Subcutaneous adipose tissue (tissue), 4 donors: ENCODE results near the gene IFT43. TPM values are rescaled to one million over a fixed set of nuclear protein-coding genes. Genes with fewer than 3 reads are reported as not detected.

Source experiments
- total RNA-seq, 4 donors: library from RNA; depleted of rRNA; stranded (reverse); fragments of >200 nt; gene quantifications; one replicate each; pipeline ENCODE4 v1.1.0, GENCODE V29; 2016
- TF ChIP-seq, protein P1 (sequence below): fragments of 450-650 bp; IDR thresholded peaks from one replicate; pipeline ENCODE4 v1.5.1; 2016; ENCODE audit warnings: low read depth, mild to moderate bottlenecking, control low read depth, antibody characterized with exemption, moderate library complexity

IFT43 gene
- total RNA-seq, 4 donors from 2014 or later, result 25.3 to 38.2 (median 28.9) TPM

DNA sequence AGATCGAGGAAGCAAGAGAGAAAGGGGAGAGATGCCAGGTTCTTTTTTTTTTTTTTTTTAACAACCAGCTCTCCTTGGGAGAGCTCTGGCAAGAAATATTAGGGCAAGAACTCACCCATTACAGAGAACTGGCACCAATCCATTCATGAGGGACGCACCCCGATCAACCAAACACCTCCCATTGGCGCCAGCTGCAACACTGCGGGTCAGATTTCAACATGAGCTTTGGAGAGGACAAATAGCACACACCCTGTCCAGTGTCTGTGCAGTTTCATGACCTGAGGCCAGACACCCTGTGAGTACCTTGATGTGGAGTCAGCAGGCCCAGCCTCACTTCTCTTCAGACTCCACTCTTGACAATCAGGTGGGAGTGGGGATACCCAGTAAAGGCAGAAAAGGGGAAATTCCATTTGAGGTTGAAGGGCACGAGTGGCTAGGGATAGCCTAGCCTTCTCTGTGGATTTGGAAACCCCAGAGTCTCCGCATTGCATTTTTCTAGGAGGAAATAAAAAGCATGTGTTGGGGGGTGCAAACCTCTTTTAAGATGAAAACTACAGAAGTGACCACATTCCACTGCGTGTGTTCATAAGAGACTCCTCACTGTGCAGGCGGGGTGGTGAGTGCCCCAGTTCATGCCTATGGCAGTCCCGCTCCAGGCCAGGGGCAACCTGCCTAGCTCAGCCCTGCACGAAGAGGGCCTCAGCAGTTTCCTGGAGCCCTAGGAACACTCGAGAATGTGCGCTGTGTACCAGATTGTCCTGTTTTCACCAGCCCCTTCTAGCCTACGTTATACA is 123.7 kb downstream of the IFT43 start:
- TF ChIP-seq, protein P1, sequence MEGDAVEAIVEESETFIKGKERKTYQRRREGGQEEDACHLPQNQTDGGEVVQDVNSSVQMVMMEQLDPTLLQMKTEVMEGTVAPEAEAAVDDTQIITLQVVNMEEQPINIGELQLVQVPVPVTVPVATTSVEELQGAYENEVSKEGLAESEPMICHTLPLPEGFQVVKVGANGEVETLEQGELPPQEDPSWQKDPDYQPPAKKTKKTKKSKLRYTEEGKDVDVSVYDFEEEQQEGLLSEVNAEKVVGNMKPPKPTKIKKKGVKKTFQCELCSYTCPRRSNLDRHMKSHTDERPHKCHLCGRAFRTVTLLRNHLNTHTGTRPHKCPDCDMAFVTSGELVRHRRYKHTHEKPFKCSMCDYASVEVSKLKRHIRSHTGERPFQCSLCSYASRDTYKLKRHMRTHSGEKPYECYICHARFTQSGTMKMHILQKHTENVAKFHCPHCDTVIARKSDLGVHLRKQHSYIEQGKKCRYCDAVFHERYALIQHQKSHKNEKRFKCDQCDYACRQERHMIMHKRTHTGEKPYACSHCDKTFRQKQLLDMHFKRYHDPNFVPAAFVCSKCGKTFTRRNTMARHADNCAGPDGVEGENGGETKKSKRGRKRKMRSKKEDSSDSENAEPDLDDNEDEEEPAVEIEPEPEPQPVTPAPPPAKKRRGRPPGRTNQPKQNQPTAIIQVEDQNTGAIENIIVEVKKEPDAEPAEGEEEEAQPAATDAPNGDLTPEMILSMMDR, result no peak

DNA sequence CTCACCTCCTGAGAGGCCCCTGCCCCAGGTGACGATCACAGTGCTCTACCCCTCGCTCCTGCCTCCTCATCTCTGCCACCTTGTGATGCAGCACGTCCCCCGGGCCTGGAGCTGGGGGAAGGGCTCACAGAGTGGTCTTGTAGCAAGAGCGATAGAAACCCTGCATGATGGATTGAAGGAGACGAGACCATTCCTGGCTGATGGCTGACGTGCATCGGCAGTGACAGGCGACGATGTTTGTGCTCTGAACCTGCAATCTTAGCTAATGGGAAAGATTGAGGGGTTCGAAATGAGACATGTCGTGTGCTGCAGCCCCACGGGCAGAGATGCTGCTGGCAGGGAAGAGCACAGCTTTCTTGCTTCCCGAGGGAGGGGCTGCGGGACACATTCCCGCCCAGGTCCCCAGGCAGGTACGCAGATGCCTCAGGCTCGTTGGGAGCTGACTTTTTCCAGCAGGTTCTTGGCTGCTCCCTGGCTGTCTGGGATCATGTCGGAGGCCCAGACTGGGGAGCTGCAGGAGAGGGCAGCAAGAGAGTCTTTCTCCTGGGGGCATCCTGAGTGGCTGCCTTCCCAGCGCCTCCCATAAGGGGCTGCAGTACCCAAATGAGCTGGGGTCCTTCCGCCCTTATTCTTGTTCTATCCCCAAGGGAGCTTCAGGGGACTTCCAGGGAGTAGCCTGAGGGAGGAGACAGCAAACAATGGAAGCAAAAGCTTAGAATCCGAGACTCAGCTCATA is 127.5 kb downstream of the IFT43 start:
- TF ChIP-seq, protein P1, result no peak

DNA sequence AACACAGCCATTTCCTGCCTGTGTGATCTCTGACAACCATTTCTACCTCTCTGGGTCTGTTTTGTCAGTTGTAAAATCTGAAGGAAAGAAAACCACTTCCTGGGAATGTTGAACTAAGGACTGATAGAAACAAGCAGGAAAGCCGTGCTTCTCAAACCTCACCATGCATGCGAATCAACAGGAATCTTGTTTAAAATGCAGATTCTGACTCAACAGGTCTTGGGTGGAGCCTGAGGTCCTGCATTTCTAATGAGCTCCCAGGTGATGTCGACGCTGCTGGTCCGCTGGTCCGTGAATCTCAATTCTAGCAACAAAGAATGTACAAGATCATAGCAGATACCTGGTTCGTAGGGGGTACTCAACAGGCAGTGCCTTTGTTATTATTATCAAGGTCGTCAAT is 128.1 kb downstream of the IFT43 start:
- TF ChIP-seq, protein P1, result no peak

DNA sequence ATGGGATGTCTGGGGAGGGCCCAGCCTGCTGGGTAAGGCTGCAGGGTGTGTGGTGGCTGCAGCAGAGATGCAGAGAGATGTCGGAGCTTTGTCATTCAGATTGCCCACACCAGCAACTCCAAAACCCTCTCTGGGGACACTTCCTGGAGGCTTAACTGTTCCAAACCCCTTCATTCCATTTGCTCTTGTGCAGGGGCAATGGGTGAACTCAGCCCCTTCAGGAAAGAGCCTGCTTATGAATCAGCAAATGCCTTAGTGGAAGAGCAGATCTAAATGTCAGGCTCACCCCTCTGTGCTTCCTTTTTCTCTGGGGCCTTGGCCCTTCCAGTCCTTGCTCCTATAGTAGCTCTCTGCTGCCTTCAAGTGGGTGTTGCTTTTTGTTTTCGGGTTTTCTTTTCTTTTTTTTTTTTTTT is 129.5 kb downstream of the IFT43 start:
- TF ChIP-seq, protein P1, result no peak

DNA sequence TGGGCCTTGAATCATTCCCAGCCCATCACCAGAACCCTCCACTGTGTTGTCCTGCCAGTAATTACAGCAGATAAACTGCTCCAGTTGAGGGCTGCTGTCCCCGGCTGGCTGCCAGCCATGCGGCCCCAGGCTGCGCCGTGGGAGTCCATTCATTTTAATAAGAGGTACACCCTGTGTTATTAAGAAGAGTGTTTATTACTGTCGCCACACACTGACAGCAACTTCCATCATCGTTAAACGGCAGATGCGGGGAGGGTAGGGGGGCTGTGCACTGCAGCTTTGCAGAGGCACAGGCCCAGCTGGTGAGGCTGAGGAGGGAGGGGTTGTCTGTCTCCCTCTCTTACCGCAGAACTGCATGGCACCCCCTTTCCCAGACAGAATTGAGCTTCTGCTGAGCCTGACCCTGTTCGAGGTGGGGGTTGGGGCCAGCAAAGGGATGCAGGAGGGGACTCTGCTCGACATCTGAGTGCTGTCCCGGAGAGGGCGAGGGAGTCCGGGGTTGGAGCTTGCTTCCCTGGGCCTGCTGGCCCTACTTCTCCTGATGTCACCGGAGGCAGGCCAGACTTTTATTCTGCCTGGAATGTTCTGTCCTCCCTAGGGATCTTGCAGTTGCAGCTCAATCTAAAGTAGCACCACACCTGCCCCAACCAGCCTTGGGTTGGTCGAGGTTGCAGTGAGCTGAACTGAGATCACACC is 132.4 kb downstream of the IFT43 start:
- TF ChIP-seq, protein P1, result no peak

DNA sequence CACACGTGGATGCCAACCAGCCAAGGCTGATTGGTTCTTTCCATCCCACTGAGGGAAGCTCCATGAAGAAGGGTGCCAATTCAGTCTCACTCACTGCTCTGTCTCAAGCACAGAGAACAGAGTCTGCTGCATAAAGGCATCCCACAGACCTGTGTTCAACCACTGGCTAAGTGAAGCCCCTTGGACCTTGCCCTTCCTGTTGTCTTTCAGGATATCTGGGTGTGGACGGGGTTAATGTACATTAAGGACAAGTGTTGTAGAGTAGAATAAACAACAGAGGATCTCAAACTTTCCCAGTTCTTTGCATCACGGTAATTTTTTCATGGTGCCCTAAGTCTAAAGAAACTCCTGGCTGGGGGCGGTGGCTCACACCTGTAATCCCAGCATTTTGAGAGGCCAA is 133.0 kb downstream of the IFT43 start:
- TF ChIP-seq, protein P1, result no peak

DNA sequence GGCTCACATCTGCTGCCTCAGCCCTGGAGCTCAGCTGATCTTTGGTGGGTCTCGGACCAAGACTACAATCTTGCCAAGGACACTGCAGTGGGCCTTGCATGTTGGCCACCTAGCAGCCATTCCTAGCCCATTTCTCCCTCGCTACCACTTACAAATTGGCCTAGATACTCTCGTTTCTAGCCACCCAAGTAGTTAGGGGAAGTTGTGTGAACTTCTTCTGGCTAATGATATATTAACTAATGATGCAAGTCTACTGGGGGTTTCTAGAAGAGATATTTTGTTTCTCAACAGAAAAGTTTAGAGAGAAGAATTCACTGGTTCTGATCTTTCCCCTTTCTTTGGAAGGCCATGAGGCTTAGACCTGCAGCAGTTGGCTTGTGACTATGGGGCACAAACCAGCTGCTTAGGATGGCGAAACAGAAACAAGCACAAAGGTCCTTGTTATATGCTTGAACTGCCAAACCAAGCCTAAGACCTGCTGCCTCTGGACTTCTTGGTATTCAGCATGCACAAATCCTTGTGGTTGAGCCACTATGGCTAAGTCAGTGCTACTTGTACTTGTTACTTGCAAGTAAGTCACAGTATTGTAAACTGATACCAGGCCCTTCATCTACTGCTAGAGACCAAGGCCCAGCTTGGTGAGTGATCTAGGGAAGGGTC is 135.7 kb downstream of the IFT43 start:
- TF ChIP-seq, protein P1, result no peak
